ENCODE measurements around the gene ASB6. TPM values are rescaled to one million over a fixed set of nuclear protein-coding genes. Genes with fewer than 3 reads are reported as not detected.

Gene ASB6
- total and polyA plus RNA-seq, 2 donors (not counting 1 experiment from before 2014, with no cell fraction given) = 27.7 to 27.9 TPM

GRCh38 chr9:129666575-129666974, 24.6 kb upstream of the ASB6 start:
- no peak overlapping the region for H2AFZ ChIP-seq (ENCODE audit: insufficient read depth, low read depth, low read length, poor library complexity, severe bottlenecking)
- peaks cover 8 to 9% of the 10 kb centered on the region in 2 donors for H3K4me1 ChIP-seq (ENCODE audit: control insufficient read depth in 2 of 2, insufficient read depth in 2 of 2, low read length in 2 of 2)
- Mint-ChIP-seq H3K27ac (no peak overlapping the region), H3K9me3 (ENCODE audit: insufficient read depth) (no peaks in the 10 kb centered on the region), H3K4me3 (no peak overlapping the region), H3K4me1 (peaks cover 7% of the 10 kb centered on the region), H3K27me3 (peaks cover 22% of the 10 kb centered on the region)
- ChIA-PET POLR2A (no interaction called here), CTCF (no interaction called here)
- peak overlapping the region; percentile 19 for H3K4me2 ChIP-seq (replicated peaks; ENCODE audit: low read depth, low read length, poor library complexity, severe bottlenecking)
- intact Hi-C loops (cut with micrococcal nuclease) = no loop called here
- H3K27ac ChIP-seq (ENCODE audit: low read length in 2 of 2) = no peak overlapping the region
- ATAC-seq (ENCODE audit: low read depth) (no peak), DNase-seq (no peak)
- no peak overlapping the region for H3K4me3 ChIP-seq (ENCODE audit: control extremely low read depth in 1 of 5, extremely low read depth in 1 of 5, insufficient read depth in 1 of 5, low read depth in 2 of 5, low read length in 4 of 5)
- H3K9me3 ChIP-seq (ENCODE audit: control extremely low read depth in 1 of 3, control insufficient read depth in 2 of 3, insufficient read depth in 1 of 3, low read length in 2 of 3) = no peaks in the 10 kb centered on the region
- WGBS (ENCODE audit: insufficient coverage) = 51% methylated on average over 9 of the region's 13 CpGs
- H3K36me3 ChIP-seq (replicated peaks in 1 of 2; ENCODE audit: control extremely low read depth in 1 of 2, control insufficient read depth in 1 of 2, extremely low read depth in 1 of 2, insufficient read depth in 2 of 2, low read length in 1 of 2) = no peaks in the 10 kb centered on the region
- H4K20me1 ChIP-seq (ENCODE audit: control insufficient read depth, insufficient read depth, low read length, poor library complexity, severe bottlenecking) = no peaks in the 10 kb centered on the region
- TF ChIP-seq EZH2 (IDR thresholded peaks at IDR 0.05; ENCODE audit: borderline replicate concordance, insufficient read depth, low read depth, low read length, poor library complexity, severe bottlenecking) (no peak), CTCF (IDR thresholded peaks at IDR 0.05) (no peak)
- H3K27me3 ChIP-seq (replicated peaks in 1 of 4; ENCODE audit: control extremely low read depth in 1 of 4, control insufficient read depth in 3 of 4, insufficient read depth in 4 of 4, low read length in 3 of 4) = peaks cover 0 to 30% (median 5%) of the 10 kb centered on the region in 4 experiments
- no peak overlapping the region for H3K9ac ChIP-seq (ENCODE audit: low read length)
- H3K79me2 ChIP-seq (ENCODE audit: control insufficient read depth, insufficient read depth, low read length) = no peaks in the 10 kb centered on the region

- no peak overlapping the region for H3K9ac ChIP-seq (ENCODE audit: low read length)
- DNase-seq = no peak
- ATAC-seq (ENCODE audit: low read depth) = no peak
- CTCF ChIA-PET = no interaction called here
- peaks cover 8 to 9% of the 10 kb centered on the region in 2 donors for H3K4me1 ChIP-seq (ENCODE audit: control insufficient read depth in 2 of 2, insufficient read depth in 2 of 2, low read length in 2 of 2)
- H3K9me3 ChIP-seq (ENCODE audit: control extremely low read depth in 1 of 3, control insufficient read depth in 2 of 3, insufficient read depth in 1 of 3, low read length in 2 of 3) = no peaks in the 10 kb centered on the region
- H3K27ac Mint-ChIP-seq = no peak overlapping the region
- H3K4me1 Mint-ChIP-seq = peaks cover 7% of the 10 kb centered on the region
- intact Hi-C loops (cut with micrococcal nuclease) = no loop called here
- peaks cover 0 to 30% (median 5%) of the 10 kb centered on the region in 4 experiments for H3K27me3 ChIP-seq (replicated peaks in 1 of 4; ENCODE audit: control extremely low read depth in 1 of 4, control insufficient read depth in 3 of 4, insufficient read depth in 4 of 4, low read length in 3 of 4)
- no peaks in the 10 kb centered on the region for H3K9me3 Mint-ChIP-seq (ENCODE audit: insufficient read depth)
- peak overlapping the region; percentile 88 for H3K4me2 ChIP-seq (replicated peaks; ENCODE audit: low read depth, low read length, poor library complexity, severe bottlenecking)
- no peaks in the 10 kb centered on the region for H3K79me2 ChIP-seq (ENCODE audit: control insufficient read depth, insufficient read depth, low read length)
- WGBS (ENCODE audit: insufficient coverage) = 13% methylated on average over 82 of the region's 88 CpGs
- H3K4me3 Mint-ChIP-seq = peak overlapping the region; percentile 45
- no peak overlapping the region for H3K27ac ChIP-seq (ENCODE audit: low read length in 2 of 2)
- POLR2A ChIA-PET = no interaction called here
- no peaks in the 10 kb centered on the region for H4K20me1 ChIP-seq (ENCODE audit: control insufficient read depth, insufficient read depth, low read length, poor library complexity, severe bottlenecking)
- H2AFZ ChIP-seq (ENCODE audit: insufficient read depth, low read depth, low read length, poor library complexity, severe bottlenecking) = peak overlapping the region; percentile 74
- TF ChIP-seq EZH2 (IDR thresholded peaks at IDR 0.05; ENCODE audit: borderline replicate concordance, insufficient read depth, low read depth, low read length, poor library complexity, severe bottlenecking) (no peak), CTCF (IDR thresholded peaks at IDR 0.05) (no peak)
- H3K27me3 Mint-ChIP-seq = peaks cover 23% of the 10 kb centered on the region
- no peak overlapping the region for H3K4me3 ChIP-seq (ENCODE audit: control extremely low read depth in 1 of 5, extremely low read depth in 1 of 5, insufficient read depth in 1 of 5, low read depth in 2 of 5, low read length in 4 of 5)
- H3K36me3 ChIP-seq (replicated peaks in 1 of 2; ENCODE audit: control extremely low read depth in 1 of 2, control insufficient read depth in 1 of 2, extremely low read depth in 1 of 2, insufficient read depth in 2 of 2, low read length in 1 of 2) = no peaks in the 10 kb centered on the region
Observed at GRCh38 chr9:129665814-129666520, 24.0 kb upstream of the ASB6 start.
